Breast epithelium (tissue), 3 donors: ENCODE data around the gene SPOPL.

ENCODE experiments used
- CTCF ChIP-seq, 3 donors: fragments of 450-650 bp; IDR thresholded peaks; one replicate each; pipeline ENCODE4 v1.5.1; 2016 to 2017; ENCODE audit warnings: antibody characterized with exemption in 3 of 3, mild to moderate bottlenecking in 3 of 3, moderate library complexity in 3 of 3
- POLR2A ChIP-seq: fragments of 450-650 bp; IDR thresholded peaks from one replicate; pipeline ENCODE4 v1.6.1; 2016; ENCODE audit warnings: antibody characterized with exemption, mild to moderate bottlenecking, moderate library complexity

GRCh38 chr2:138475277-138475776, 26.2 kb upstream of the SPOPL start:
- no peak for TF ChIP-seq CTCF (IDR thresholded peaks at IDR 0.05)
- TF ChIP-seq POLR2A, result no peak
